Suprapubic skin (tissue), 4 donors: ENCODE measurements around the gene RIMBP2. TPM values are rescaled to one million over a fixed set of nuclear protein-coding genes. Genes with fewer than 3 reads are reported as not detected.

Experiments used
- DNase-seq, 2 donors: peaks; one replicate each; pipeline ENCODE4 v3.0.0-alpha.2; 2019; ENCODE audit warnings: low spot score in 2 of 2
- H3K27ac ChIP-seq: fragments of 200-600 bp; sonication (generic); one replicate; pipeline ENCODE4 v1.5.1; 2019
- H3K27me3 ChIP-seq: fragments of 200-600 bp; sonication (generic); one replicate; pipeline ENCODE4 v1.5.1; 2019
- H3K36me3 ChIP-seq: fragments of 200-600 bp; sonication (generic); one replicate; pipeline ENCODE4 v1.5.1; 2019
- H3K4me1 ChIP-seq: fragments of 200-600 bp; sonication (generic); one replicate; pipeline ENCODE4 v1.5.1; 2019
- H3K4me3 ChIP-seq: fragments of 200-600 bp; sonication (generic); one replicate; pipeline ENCODE4 v1.5.1; 2019; ENCODE audit warnings: mild to moderate bottlenecking
- H3K9me3 ChIP-seq: fragments of 200-600 bp; sonication (generic); one replicate; pipeline ENCODE4 v1.5.1; 2019
- EP300 ChIP-seq: sonication (generic); formaldehyde crosslinking; IDR thresholded peaks from one replicate; pipeline ENCODE4 v1.6.1; 2017; ENCODE audit warnings: antibody characterized with exemption
- POLR2A ChIP-seq, 2 donors: fragments of 450-650 bp; IDR thresholded peaks; one replicate each; pipeline ENCODE4 v1.6.1; 2017; ENCODE audit warnings: antibody characterized with exemption in 2 of 2, mild to moderate bottlenecking in 2 of 2, moderate library complexity in 2 of 2
- POLR2AphosphoS5 ChIP-seq, 3 donors: sonication (generic); formaldehyde crosslinking; IDR thresholded peaks; one replicate each; pipeline ENCODE4 v1.6.1; 2017; ENCODE audit warnings: antibody characterized with exemption in 3 of 3
- WGBS: methylation state at CpG from one replicate; pipeline ENCODE4 v1.1.5; 2018; 5-methylcytosine and 5-hydroxymethylcytosine counted together
- total RNA-seq, 4 donors: library from RNA; depleted of rRNA; stranded (reverse); fragments of >200 nt; gene quantifications; one replicate each; pipeline ENCODE4 v1.1.0, GENCODE V29; 2016
- TF ChIP-seq, protein P1 (sequence below), 2 donors: fragments of 200-600 bp in 1 of 2; fragments of 450-650 bp in 1 of 2; sonication (generic) in 1 of 2; IDR thresholded peaks; one replicate each; pipeline ENCODE4 v1.5.1; 2016 to 2019; ENCODE audit warnings: antibody characterized with exemption in 2 of 2, mild to moderate bottlenecking in 1 of 2, moderate library complexity in 1 of 2

RIMBP2 gene
- total RNA-seq, 4 donors from 2014 or later = 2.1 to 21.8 (median 3.0) TPM

DNA sequence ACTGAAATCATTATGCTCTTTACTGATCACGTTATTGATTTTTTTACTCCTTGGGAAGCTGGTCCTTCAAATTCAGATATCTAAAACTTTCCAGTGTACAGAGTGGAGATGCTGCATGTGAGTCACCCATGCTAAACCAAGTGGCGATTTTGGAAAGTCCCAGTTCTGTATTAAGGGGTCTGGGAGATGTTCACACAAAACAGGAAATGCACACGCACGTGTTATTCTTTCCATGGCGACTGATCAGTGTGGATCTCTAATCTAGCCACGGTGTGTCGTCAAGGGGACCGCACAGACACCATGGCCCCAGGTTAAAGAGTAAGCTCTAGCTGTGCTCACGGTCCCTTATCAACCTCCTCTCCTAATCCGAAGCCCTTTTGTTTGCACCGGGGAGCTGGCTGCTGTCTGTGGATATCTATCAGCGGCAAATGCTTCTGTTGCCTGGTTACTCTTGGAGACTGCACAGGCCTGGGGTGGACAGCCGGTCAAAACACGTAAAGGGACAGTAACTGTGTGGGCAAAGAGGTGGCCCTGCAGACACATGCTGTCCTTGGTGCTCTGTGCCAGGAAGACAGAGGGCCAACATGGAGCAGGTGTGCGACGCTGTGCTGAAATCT is 96.6 kb downstream of the RIMBP2 start:
- no peak overlapping the region for H3K27ac ChIP-seq
- H3K4me1 ChIP-seq = no peaks in the 10 kb centered on the region
- H3K4me3 ChIP-seq = no peak overlapping the region
- H3K36me3 ChIP-seq = no peaks in the 10 kb centered on the region
- TF ChIP-seq EP300 = no peak
- TF ChIP-seq POLR2AphosphoS5 (IDR thresholded peaks at IDR 0.05) = no peak
- TF ChIP-seq, protein P1, sequence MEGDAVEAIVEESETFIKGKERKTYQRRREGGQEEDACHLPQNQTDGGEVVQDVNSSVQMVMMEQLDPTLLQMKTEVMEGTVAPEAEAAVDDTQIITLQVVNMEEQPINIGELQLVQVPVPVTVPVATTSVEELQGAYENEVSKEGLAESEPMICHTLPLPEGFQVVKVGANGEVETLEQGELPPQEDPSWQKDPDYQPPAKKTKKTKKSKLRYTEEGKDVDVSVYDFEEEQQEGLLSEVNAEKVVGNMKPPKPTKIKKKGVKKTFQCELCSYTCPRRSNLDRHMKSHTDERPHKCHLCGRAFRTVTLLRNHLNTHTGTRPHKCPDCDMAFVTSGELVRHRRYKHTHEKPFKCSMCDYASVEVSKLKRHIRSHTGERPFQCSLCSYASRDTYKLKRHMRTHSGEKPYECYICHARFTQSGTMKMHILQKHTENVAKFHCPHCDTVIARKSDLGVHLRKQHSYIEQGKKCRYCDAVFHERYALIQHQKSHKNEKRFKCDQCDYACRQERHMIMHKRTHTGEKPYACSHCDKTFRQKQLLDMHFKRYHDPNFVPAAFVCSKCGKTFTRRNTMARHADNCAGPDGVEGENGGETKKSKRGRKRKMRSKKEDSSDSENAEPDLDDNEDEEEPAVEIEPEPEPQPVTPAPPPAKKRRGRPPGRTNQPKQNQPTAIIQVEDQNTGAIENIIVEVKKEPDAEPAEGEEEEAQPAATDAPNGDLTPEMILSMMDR (IDR thresholded peaks at IDR 0.05) = no peak
- no peak for TF ChIP-seq POLR2A (IDR thresholded peaks at IDR 0.05)
- 86% methylated on average over 16 of the region's 16 CpGs for WGBS
- no peaks in the 10 kb centered on the region for H3K27me3 ChIP-seq
- no peaks in the 10 kb centered on the region for H3K9me3 ChIP-seq
- DNase-seq = peak in 1 of 2 donors; percentile 29

- WGBS = 78% methylated on average over 4 of the region's 4 CpGs
- Histone ChIP-seq H3K9me3 (no peaks in the 10 kb centered on the region), H3K27me3 (no peaks in the 10 kb centered on the region), H3K36me3 (no peaks in the 10 kb centered on the region), H3K4me1 (no peaks in the 10 kb centered on the region), H3K27ac (no peak overlapping the region), H3K4me3 (no peak overlapping the region)
- DNase-seq = peak in 1 of 2 donors; percentile 48
- TF ChIP-seq EP300 (no peak), POLR2A (IDR thresholded peaks at IDR 0.05) (no peak), POLR2AphosphoS5 (IDR thresholded peaks at IDR 0.05) (no peak)
- TF ChIP-seq, protein P1 (IDR thresholded peaks at IDR 0.05) = no peak
Observed at GRCh38 chr12:130617219-130617618, 98.9 kb downstream of the RIMBP2 start.

GRCh38 chr12:130615861-130616345 is 100.2 kb downstream of the RIMBP2 start:
- no peak overlapping the region for H3K4me3 ChIP-seq
- H3K36me3 ChIP-seq = no peaks in the 10 kb centered on the region
- TF ChIP-seq POLR2AphosphoS5 (IDR thresholded peaks at IDR 0.05) (no peak), POLR2A (IDR thresholded peaks at IDR 0.05) (no peak), EP300 (no peak)
- TF ChIP-seq, protein P1 (IDR thresholded peaks at IDR 0.05) = no peak
- DNase-seq = no peak
- 80% methylated on average over 16 of the region's 16 CpGs for WGBS
- H3K4me1 ChIP-seq = no peaks in the 10 kb centered on the region
- no peaks in the 10 kb centered on the region for H3K27me3 ChIP-seq
- H3K9me3 ChIP-seq = no peaks in the 10 kb centered on the region
- H3K27ac ChIP-seq = no peak overlapping the region

- WGBS = 87% methylated on average over 5 of the region's 5 CpGs
- no peaks in the 10 kb centered on the region for H3K36me3 ChIP-seq
- no peaks in the 10 kb centered on the region for H3K27me3 ChIP-seq
- DNase-seq = no peak
- no peak for TF ChIP-seq EP300
- TF ChIP-seq POLR2AphosphoS5 (IDR thresholded peaks at IDR 0.05) = no peak
- TF ChIP-seq, protein P1 (IDR thresholded peaks at IDR 0.05) = no peak
- no peak for TF ChIP-seq POLR2A (IDR thresholded peaks at IDR 0.05)
- no peaks in the 10 kb centered on the region for H3K9me3 ChIP-seq
- no peaks in the 10 kb centered on the region for H3K4me1 ChIP-seq
- H3K4me3 ChIP-seq = no peak overlapping the region
- no peak overlapping the region for H3K27ac ChIP-seq
Observed at GRCh38 chr12:130614530-130614905, 101.6 kb downstream of the RIMBP2 start.

DNA sequence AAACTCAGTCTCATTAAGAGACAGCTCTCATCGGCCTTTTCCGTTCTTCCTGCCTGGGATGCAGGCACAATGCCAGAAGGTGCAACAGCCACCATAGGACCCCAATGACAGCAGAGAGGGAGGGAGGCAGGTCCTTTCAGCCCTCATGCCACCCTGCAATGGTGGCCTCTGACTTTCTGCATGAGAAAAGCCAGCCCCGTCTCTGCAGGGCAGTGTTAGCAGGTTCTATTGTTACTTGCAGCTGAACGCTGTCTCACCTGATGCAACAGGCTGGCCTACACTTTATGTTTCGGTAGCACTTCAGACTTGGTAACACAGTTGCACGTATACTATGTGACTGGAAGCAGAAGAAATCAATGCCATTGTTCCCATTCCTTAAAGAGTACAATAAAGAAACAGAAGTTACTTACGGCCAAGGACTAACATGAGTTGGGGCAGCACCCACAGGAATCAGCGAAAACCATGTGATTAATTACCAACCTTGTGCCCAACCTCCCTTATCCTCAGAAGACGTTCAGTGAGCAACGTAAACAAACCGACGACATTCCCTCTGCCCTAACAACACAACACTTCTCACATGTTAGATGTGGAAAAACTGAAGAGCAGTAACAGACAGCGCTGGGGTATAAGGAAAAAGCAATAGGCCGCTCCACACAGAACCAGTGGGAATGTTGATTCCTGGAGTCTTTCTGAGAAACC is 102.1 kb downstream of the RIMBP2 start:
- no peaks in the 10 kb centered on the region for H3K4me1 ChIP-seq
- WGBS = 88% methylated on average over 14 of the region's 14 CpGs
- H3K4me3 ChIP-seq = no peak overlapping the region
- H3K36me3 ChIP-seq = no peaks in the 10 kb centered on the region
- no peaks in the 10 kb centered on the region for H3K9me3 ChIP-seq
- no peak overlapping the region for H3K27ac ChIP-seq
- TF ChIP-seq POLR2AphosphoS5 (IDR thresholded peaks at IDR 0.05) (no peak), EP300 (no peak), POLR2A (IDR thresholded peaks at IDR 0.05) (no peak)
- TF ChIP-seq, protein P1 (IDR thresholded peaks at IDR 0.05) = no peak
- peak in 1 of 2 donors; percentile 43 for DNase-seq
- no peaks in the 10 kb centered on the region for H3K27me3 ChIP-seq
